Measurements from ENCODE around the gene FEM1B.

FEM1B gene

GRCh38 chr15:68310178-68310803 lies 32.7 kb downstream of the FEM1B start:
- DNase-seq, result no peak

- no peak for DNase-seq
Measured at GRCh38 chr15:68310804-68311463, 33.4 kb downstream of the FEM1B start.

- DNase-seq, result no peak
Measured at GRCh38 chr15:68311464-68311835, 33.9 kb downstream of the FEM1B start.

- DNase-seq, result no peak
Measured at GRCh38 chr15:68311859-68312557, 34.5 kb downstream of the FEM1B start.

- no peak for DNase-seq
Measured at GRCh38 chr15:68312701-68313204, 35.2 kb downstream of the FEM1B start.

GRCh38 chr15:68313501-68314410 lies 36.2 kb downstream of the FEM1B start:
- DNase-seq, result no peak

- DNase-seq, result no peak
Measured at GRCh38 chr15:68314563-68314962, 37.0 kb downstream of the FEM1B start.

- no peak for DNase-seq
Measured at GRCh38 chr15:68315035-68315434, 37.5 kb downstream of the FEM1B start.

- no peak for DNase-seq
Measured at GRCh38 chr15:68315495-68316031, 38.0 kb downstream of the FEM1B start.

- DNase-seq, result no peak
Measured at GRCh38 chr15:68316061-68316804, 38.7 kb downstream of the FEM1B start.

GRCh38 chr15:68317281-68318007 lies 39.9 kb downstream of the FEM1B start:
- DNase-seq, result no peak

- DNase-seq, result no peak
Measured at GRCh38 chr15:68318008-68318835, 40.7 kb downstream of the FEM1B start.

- no peak for DNase-seq
Measured at GRCh38 chr15:68318931-68319909, 41.7 kb downstream of the FEM1B start.

- DNase-seq, result no peak
Measured at GRCh38 chr15:68319997-68320396, 42.5 kb downstream of the FEM1B start.

GRCh38 chr15:68321229-68321628 lies 43.7 kb downstream of the FEM1B start:
- no peak for DNase-seq

- DNase-seq, result no peak
Measured at GRCh38 chr15:68322796-68323195, 45.3 kb downstream of the FEM1B start.

GRCh38 chr15:68325726-68326125 lies 48.2 kb downstream of the FEM1B start:
- DNase-seq, result no peak

GRCh38 chr15:68326711-68327354 lies 49.3 kb downstream of the FEM1B start:
- DNase-seq, result peak; percentile 53
